ENCODE measurements around the gene EMX1.

Gene EMX1

GRCh38 chr2:72983500-72984161 is 66.3 kb downstream of the EMX1 start:
- DNase-seq: no peak

- DNase-seq: no peak
Observed at GRCh38 chr2:72984172-72984671, 66.9 kb downstream of the EMX1 start.

Data from NCI-H187 treated with DMSO at 0.1 percent for 48 hours (cell line).